ENCODE measurements around the gene SCUBE1.

The SCUBE1 gene

DNA sequence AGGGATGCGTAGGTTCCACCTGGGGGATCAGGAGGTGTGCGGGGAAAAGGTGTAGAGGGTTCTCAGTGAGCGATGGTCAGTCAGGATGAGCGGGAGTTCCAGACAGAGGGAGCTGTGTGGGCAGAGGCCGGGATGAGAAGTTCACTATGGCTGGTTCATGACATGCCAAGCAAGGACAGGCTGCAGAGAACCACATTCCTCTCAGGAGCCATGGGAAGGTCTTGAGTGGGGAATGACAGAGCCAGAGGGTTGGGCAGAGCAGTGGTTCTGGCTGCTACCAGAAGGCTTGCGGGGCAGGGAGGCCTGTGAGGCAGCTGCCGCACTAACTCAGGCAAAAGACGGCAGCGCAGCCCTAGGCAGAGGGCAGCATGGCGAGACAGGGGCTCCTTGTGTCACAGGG lies 66.1 kb downstream of the SCUBE1 start:
- no peak for DNase-seq

DNA sequence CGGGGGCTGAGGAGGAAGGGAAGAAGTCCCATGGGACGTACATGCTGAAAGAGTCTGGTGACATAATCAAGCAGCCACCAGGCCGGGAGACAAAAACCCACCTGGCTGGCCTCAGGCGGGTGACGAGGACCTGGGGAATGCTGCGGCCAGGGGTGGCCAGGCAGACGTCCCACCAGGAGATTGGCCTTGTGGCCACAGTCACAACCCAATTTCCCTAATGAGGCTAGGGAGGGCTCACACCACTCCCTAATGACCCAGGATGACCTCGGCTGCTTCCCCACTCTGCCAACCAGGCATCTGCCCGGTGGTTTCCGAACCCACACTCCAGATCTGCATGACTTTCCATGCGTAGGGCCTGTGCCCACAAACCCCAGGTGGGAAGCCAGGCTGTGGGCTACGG lies 66.9 kb downstream of the SCUBE1 start:
- DNase-seq: no peak

GRCh38 chr22:43275545-43276317 lies 67.4 kb downstream of the SCUBE1 start:
- no peak for DNase-seq

GRCh38 chr22:43274595-43275240 lies 68.5 kb downstream of the SCUBE1 start:
- no peak for DNase-seq

- peak in 1 of 3 experiments; percentile 72 for DNase-seq
Observed at GRCh38 chr22:43273902-43274484, 69.2 kb downstream of the SCUBE1 start.

DNA sequence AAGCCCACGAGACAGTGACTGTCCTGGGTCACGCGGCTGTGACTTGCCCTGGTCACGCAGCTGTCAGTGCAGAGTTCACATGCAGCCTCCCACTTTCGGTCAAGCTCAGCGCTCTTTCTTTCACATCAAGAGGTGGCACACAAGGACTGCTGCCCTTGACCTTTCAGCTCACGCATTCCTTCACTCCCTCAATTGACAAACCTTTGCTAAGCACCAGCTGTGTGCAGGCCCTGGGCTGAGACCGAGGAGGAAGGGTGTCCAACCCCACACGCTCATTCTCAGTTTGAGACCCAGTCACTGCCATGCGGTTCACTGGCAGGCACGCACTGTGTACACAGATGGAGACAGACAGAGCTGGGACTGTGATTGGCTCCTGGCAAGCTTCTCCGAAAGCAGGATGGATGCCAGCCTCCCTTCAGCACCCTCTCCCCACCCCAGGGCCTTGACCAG lies 70.3 kb downstream of the SCUBE1 start:
- DNase-seq: no peak

GRCh38 chr22:43272301-43272700 lies 70.9 kb downstream of the SCUBE1 start:
- DNase-seq: no peak

GRCh38 chr22:43270949-43271348 lies 72.2 kb downstream of the SCUBE1 start:
- DNase-seq: no peak

DNA sequence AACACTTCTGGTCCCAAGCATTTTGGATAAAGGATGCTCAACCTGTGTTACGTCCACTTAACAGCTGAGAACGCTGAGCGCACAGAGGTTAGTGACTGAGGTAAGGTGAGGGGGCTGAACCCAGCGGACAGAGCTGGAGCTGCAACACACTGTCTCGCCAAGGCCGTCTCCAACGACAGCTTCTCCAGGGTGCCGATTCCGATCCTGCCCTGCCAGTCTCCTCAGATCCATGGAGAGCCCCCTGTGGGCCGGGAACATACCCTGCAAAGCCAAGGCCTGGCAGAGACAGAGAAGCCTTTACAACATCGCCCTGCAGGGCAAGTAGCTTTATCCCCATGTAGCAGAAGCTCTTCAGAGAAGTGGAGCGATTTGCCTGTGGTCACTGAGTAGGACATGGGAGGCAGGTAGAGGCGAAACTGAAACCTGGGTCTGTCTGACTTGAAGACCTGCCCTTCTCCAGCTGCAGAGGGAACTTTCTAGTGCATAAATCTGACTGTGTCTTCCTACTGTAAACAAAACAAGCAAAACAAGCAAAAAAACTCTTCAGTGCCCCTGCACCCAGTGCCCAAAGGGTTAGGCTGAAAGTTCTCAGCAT lies 72.8 kb downstream of the SCUBE1 start:
- no peak for DNase-seq

- DNase-seq: peak in 1 of 3 experiments; percentile 38
Observed at GRCh38 chr22:43269646-43270045, 73.5 kb downstream of the SCUBE1 start.

DNA sequence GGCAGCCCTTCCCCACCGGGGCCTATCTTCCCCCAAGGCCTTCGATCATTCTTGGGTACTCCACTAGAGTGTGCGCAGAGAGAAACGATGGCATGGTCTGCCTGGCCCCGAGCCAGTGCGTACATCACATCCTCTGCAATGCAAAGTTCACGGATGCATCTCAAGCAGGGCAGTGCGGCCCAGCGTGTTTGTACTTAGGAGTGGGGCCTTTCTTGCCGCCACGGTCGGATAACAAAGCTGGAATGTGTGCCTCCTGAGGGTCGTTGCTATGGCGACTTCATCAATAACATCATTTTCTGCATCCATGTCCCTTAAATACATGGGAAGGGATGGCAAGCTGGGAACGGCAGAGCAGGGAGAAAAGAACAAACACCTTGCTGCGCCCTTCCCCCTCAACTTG lies 73.9 kb downstream of the SCUBE1 start:
- peak in 1 of 3 experiments; percentile 38 for DNase-seq

DNA sequence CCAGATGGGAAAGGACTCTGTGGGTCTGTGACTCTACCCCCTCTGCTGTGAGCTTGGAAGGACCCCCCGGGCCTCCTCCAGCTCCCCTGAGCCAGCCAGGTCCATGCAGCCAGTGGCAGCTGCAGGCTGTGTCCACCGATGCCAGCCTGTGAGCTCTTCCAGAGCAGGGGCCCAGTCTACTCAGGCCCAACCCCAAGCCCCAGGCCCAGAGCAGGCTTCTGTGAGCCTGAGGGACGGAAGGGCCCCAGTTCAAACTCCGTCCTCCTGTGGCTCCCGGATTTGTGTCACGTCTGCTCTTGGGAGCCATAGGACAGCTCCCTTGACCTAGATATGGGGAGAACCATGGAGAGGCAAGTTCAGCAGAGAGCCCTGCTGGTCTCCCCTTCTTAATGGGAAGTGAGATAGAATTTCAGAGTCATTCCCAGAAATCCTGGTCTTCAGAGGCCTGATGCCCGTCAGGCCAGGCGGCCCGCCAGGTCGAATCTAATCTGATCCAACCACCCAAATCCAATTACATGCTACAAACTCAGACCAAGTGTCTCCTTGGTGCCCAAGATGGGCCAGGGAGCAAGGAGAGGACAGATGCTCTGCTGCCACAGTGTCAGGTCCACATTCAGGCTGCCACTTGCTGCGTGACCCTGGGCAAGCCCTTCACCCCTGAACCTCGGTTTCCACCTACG lies 75.1 kb downstream of the SCUBE1 start:
- no peak for DNase-seq

DNA sequence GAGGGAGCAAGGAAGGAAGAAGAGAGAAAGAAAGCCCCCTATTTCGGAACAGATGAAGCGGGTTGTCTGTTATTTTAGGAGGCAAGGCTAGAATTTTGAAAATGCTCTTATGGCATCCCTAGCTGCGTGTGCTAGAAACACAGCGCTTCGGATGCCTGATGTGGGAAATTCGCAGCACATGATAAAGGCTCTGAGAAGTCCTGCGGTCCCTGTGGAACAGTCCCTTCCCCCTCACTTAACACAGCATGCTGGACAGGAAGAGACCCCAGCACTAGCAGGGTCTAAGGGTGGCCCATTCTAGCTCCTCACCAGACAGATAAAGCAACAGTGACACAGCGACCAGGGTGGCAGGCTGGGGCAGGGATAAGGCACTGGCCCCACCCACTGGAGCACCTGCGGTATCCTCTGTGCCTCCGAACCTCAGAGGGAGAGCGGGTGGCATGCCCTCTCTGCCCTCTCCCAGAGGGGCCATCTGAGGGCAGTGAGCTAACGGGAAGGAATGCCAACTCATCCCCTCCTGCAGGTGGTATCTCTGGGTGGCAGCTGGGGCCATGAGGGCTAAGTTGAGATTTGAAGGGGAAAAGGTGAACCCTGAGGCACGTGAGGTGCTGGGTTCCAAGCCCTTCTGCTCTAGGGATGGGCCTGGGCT lies 75.7 kb downstream of the SCUBE1 start:
- no peak for DNase-seq

- DNase-seq: no peak
Observed at GRCh38 chr22:43266076-43266475, 77.1 kb downstream of the SCUBE1 start.

- DNase-seq: peak in 2 of 3 experiments; percentile 44 to 82
Observed at GRCh38 chr22:43263645-43264514, 79.3 kb downstream of the SCUBE1 start.

DNA sequence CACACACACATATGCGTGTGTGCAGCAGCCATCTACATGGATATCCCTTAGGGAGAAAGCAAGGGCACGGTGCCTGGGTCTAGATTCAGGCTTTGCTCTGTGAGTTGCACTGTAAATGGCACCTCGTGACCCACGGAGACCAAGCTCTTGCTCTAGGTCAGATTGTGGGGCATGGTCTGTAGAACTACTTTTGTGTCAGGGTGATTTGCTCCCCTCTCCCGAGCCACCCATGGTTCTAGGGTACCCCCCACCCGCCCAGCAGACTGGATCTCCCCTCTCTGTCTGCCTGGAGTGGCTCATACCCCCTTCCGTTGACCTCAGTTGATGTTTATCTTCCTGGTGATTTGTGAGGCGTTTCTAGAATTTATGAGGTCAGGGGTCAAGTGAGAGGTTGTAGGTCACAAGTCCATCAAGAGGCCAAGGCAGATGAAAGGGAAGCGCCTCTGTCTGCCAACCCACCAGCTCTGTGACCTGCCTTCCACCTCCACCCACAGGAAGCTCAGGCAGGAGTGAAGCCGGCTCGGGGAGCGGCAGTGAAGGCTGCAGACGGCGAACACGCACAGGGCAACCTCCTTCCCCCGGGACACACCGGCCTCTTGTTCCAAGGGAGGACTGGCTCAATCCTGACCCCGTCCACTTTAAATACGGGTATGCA lies 80.1 kb downstream of the SCUBE1 start:
- DNase-seq: peak in 1 of 3 experiments; percentile 45

- DNase-seq: no peak
Observed at GRCh38 chr22:43260331-43261231, 82.6 kb downstream of the SCUBE1 start.

DNA sequence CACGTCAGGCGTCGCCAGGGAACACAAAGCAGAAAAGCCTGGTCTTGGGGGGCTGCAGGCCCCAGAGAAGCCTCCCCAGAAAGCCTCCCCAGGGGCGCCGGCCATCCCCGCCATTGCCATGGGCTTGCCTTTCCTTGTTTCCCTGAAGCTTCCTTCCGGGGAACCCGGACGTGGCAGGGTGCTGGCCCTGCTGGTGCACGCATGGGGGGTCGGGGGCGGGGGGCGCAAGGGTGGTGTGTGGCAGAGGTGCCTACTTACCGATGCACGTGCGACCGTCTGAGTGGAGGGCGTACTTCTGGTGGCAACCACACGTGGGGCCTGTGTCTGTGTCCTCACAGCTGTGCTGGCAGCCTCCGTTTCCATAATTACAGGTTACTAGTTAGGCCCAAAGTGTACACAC lies 85.2 kb downstream of the SCUBE1 start:
- peak in 1 of 3 experiments; percentile 14 for DNase-seq

DNA sequence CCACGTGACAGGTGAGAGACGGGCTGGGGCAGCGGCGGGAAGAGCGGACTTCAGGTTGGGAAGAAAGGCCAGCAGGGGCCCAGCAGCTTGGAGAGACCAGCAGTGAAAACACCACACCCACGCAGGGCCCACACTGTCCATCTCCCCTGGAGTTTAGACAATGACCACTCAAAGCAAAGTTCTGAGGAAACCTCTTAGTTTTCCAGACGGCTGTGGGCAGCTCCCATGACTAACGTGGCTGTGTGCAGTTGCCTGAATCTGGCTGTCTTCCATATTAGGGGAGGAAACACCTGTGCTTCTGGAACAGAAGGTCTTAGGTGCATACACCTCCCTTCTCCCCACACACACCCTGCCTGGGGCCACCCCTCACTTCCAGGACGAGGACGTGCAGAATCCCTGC lies 85.6 kb downstream of the SCUBE1 start:
- DNase-seq: peak in 1 of 3 experiments; percentile 4
